GM12878 (cell line): ENCODE results near the gene HLA-DRB1. TPM values are rescaled to one million over a fixed set of nuclear protein-coding genes. Genes with fewer than 3 reads are reported as not detected.

ENCODE experiments used
- BMI1 ChIP-seq: fragments of 450-650 bp; IDR thresholded peaks from 2 replicates; pipeline ENCODE4 v1.6.1; 2016; ENCODE audit warnings: mild to moderate bottlenecking, moderate library complexity, borderline replicate concordance
- CREM ChIP-seq: IDR thresholded peaks from 2 replicates; pipeline ENCODE4 v1.6.1; 2014; ENCODE audit warnings: antibody characterized with exemption, low read depth
- EGR1 ChIP-seq, 2 experiments: IDR thresholded peaks; 1 replicate in 1 of 2; 2 replicates in 1 of 2; pipeline ENCODE4 v1.6.1; 2011 to 2012; ENCODE audit warnings: low read depth in 2 of 2, low read length in 2 of 2, borderline replicate concordance in 1 of 2, mild to moderate bottlenecking in 1 of 2, moderate library complexity in 1 of 2
- HDGF ChIP-seq: fragments of 450-650 bp; IDR thresholded peaks from 2 replicates; pipeline ENCODE4 v1.6.1; 2016; ENCODE audit warnings: antibody characterized with exemption
- JUND ChIP-seq: IDR thresholded peaks from 2 replicates; pipeline ENCODE4 v1.6.1; 2012; ENCODE audit warnings: low read depth, mild to moderate bottlenecking, low read length, improper control_type of control experiment, moderate library complexity
- MEF2B ChIP-seq: fragments of 450-650 bp; IDR thresholded peaks from 2 replicates; pipeline ENCODE4 v1.6.1; 2018; ENCODE audit warnings: mild to moderate bottlenecking, moderate library complexity; ENCODE audit not compliant: partially characterized antibody, poor library complexity, severe bottlenecking
- POLR2A ChIP-seq: IDR thresholded peaks from 2 replicates; pipeline ENCODE4 v1.6.1; 2011; ENCODE audit warnings: low read depth, mild to moderate bottlenecking, low read length
- POLR2AphosphoS5 ChIP-seq: IDR thresholded peaks from 2 replicates; pipeline ENCODE4 v1.6.1; 2011; ENCODE audit warnings: mild to moderate bottlenecking, low read length, inconsistent platforms
- RCOR1 ChIP-seq: conservative IDR thresholded peaks from 2 replicates; pipeline ENCODE4 v1.6.1; 2012; ENCODE audit warnings: low read depth, low read length, improper control_type of control experiment
- RUNX3 ChIP-seq: IDR thresholded peaks from 2 replicates; pipeline ENCODE4 v1.6.1; 2012; ENCODE audit warnings: low read length, inconsistent platforms
- SIN3A ChIP-seq: IDR thresholded peaks from 2 replicates; pipeline ENCODE4 v1.6.1; 2012; ENCODE audit warnings: low read depth, low read length, improper control_type of control experiment
- SMAD5 ChIP-seq: IDR thresholded peaks from 2 replicates; pipeline ENCODE4 v1.6.1; 2016; ENCODE audit warnings: antibody characterized with exemption, low read depth
- YY1 ChIP-seq: IDR thresholded peaks from 2 replicates; pipeline ENCODE4 v1.6.1; 2011; ENCODE audit warnings: low read depth, mild to moderate bottlenecking, low read length
- ZNF24 ChIP-seq: fragments of 450-650 bp; IDR thresholded peaks from 2 replicates; pipeline ENCODE4 v1.6.1; 2017; ENCODE audit warnings: antibody characterized with exemption, mild to moderate bottlenecking
- polyA plus RNA-seq, 11 experiments: library from polyadenylated mRNA; depleted of rRNA in 4 of 11; unstranded in 6 of 11; stranded (reverse) in 5 of 11; fragments of >200 nt; fragmentation: Nextera tagmentation in 4 of 11; fragmentation: Illumina TruSeq in 1 of 11; extraction: Ambion mirVana in 4 of 11; extraction: Trizol in 1 of 11; gene quantifications; 1 replicate in 1 of 11; 2 replicates in 10 of 11; pipeline versions ENCODE4 v1.2.1 to v1.2.3, GENCODE V29; 2011 to 2016; ENCODE audit warnings: inconsistent platforms in 2 of 11, missing spikeins in 2 of 11, low read depth in 1 of 11
- total RNA-seq, 4 experiments: library from RNA; depleted of rRNA in 3 of 4; stranded (reverse); fragments of >200 nt in 3 of 4; fragmentation: Illumina TruSeq in 1 of 4; extraction: Trizol in 1 of 4; gene quantifications; 2 replicates each; pipeline versions ENCODE4 v1.2.1 to v1.2.3, GENCODE V29; 2013 to 2021
- TF ChIP-seq, protein P1 (sequence below): fragments of 450-650 bp; IDR thresholded peaks from 2 replicates; pipeline ENCODE4 v1.6.1; 2017; ENCODE audit warnings: mild to moderate bottlenecking, moderate library complexity
- TF ChIP-seq, protein P2 (sequence below): fragments of 450-650 bp; IDR thresholded peaks from 2 replicates; pipeline ENCODE4 v1.6.1; 2017; ENCODE audit warnings: mild to moderate bottlenecking, moderate library complexity
- TF ChIP-seq, protein P3 (sequence below): fragments of 150-350 bp; IDR thresholded peaks from 2 replicates; pipeline ENCODE4 v1.6.1; 2016; ENCODE audit warnings: low read depth, low read length

Gene HLA-DRB1
- total and polyA plus RNA-seq, 10 of the 15 experiments (the other 5 are each of a cell fraction or from before 2014, with no cell fraction given) = 312 to 1,082 (median 604) TPM

DNA sequence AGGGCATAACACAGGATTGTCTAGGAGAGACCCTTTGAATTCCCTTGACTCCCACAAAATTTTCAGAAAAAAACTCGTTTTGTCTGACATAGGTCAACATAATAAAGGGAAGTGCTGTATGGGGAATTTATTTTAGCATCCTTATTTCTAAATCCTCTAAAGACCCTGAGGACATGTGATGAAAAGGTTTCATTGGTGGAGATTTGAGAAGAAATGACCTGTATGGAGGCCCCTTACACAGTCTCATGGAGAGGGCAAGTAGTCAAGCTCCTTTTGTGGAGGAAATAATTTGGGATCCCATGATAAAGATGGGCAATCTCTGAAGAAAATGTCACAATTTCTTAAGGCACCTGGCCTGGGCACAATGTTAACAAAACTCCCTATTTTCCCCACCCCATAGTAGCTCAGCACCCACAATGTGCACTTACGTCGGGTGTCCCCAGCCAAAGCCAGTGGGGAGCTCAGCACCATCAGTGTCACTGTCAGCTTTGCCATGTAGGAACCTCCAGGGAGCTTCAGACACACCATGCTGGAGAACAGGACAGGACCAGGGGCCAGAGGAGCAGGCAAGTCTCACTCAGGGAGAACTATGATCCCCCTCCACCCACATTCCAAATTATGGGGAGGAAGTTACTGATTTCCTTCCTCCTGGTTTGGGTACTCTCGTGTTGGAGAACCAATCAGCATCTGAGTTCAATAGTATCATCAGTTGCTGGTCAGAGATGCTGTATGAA lies 59.8 kb downstream of the HLA-DRB1 start, which contains the start of gene HLA-DRB5 (continued):
- TF ChIP-seq EGR1 (IDR thresholded peaks at IDR 0.05; ENCODE audit: borderline replicate concordance in 1 of 2, low read depth in 2 of 2, low read length in 2 of 2) = no peak
- TF ChIP-seq BMI1 = no peak
- TF ChIP-seq, protein P1, sequence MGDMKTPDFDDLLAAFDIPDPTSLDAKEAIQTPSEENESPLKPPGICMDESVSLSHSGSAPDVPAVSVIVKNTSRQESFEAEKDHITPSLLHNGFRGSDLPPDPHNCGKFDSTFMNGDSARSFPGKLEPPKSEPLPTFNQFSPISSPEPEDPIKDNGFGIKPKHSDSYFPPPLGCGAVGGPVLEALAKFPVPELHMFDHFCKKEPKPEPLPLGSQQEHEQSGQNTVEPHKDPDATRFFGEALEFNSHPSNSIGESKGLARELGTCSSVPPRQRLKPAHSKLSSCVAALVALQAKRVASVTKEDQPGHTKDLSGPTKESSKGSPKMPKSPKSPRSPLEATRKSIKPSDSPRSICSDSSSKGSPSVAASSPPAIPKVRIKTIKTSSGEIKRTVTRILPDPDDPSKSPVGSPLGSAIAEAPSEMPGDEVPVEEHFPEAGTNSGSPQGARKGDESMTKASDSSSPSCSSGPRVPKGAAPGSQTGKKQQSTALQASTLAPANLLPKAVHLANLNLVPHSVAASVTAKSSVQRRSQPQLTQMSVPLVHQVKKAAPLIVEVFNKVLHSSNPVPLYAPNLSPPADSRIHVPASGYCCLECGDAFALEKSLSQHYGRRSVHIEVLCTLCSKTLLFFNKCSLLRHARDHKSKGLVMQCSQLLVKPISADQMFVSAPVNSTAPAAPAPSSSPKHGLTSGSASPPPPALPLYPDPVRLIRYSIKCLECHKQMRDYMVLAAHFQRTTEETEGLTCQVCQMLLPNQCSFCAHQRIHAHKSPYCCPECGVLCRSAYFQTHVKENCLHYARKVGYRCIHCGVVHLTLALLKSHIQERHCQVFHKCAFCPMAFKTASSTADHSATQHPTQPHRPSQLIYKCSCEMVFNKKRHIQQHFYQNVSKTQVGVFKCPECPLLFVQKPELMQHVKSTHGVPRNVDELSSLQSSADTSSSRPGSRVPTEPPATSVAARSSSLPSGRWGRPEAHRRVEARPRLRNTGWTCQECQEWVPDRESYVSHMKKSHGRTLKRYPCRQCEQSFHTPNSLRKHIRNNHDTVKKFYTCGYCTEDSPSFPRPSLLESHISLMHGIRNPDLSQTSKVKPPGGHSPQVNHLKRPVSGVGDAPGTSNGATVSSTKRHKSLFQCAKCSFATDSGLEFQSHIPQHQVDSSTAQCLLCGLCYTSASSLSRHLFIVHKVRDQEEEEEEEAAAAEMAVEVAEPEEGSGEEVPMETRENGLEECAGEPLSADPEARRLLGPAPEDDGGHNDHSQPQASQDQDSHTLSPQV = no peak
- peak; percentile 89 for TF ChIP-seq POLR2AphosphoS5
- TF ChIP-seq JUND = no peak
- TF ChIP-seq CREM = peak; percentile 20; the same call in 1 of the 2 replicates
- 0 out of 2 replicates have a peak, but pooled peaks have one; percentile 27 for TF ChIP-seq YY1
- no peak for TF ChIP-seq SIN3A
- TF ChIP-seq HDGF = no peak
- no peak for TF ChIP-seq RCOR1
- TF ChIP-seq SMAD5 = peak; percentile 70; the same call in 1 of the 2 replicates
- TF ChIP-seq POLR2A = peak; percentile 73
- peak; percentile 17; the same call in 1 of the 2 replicates for TF ChIP-seq RUNX3
- TF ChIP-seq, protein P2, sequence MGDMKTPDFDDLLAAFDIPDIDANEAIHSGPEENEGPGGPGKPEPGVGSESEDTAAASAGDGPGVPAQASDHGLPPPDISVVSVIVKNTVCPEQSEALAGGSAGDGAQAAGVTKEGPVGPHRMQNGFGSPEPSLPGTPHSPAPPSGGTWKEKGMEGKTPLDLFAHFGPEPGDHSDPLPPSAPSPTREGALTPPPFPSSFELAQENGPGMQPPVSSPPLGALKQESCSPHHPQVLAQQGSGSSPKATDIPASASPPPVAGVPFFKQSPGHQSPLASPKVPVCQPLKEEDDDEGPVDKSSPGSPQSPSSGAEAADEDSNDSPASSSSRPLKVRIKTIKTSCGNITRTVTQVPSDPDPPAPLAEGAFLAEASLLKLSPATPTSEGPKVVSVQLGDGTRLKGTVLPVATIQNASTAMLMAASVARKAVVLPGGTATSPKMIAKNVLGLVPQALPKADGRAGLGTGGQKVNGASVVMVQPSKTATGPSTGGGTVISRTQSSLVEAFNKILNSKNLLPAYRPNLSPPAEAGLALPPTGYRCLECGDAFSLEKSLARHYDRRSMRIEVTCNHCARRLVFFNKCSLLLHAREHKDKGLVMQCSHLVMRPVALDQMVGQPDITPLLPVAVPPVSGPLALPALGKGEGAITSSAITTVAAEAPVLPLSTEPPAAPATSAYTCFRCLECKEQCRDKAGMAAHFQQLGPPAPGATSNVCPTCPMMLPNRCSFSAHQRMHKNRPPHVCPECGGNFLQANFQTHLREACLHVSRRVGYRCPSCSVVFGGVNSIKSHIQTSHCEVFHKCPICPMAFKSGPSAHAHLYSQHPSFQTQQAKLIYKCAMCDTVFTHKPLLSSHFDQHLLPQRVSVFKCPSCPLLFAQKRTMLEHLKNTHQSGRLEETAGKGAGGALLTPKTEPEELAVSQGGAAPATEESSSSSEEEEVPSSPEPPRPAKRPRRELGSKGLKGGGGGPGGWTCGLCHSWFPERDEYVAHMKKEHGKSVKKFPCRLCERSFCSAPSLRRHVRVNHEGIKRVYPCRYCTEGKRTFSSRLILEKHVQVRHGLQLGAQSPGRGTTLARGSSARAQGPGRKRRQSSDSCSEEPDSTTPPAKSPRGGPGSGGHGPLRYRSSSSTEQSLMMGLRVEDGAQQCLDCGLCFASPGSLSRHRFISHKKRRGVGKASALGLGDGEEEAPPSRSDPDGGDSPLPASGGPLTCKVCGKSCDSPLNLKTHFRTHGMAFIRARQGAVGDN = no peak
- TF ChIP-seq MEF2B = no peak
- TF ChIP-seq, protein P3, sequence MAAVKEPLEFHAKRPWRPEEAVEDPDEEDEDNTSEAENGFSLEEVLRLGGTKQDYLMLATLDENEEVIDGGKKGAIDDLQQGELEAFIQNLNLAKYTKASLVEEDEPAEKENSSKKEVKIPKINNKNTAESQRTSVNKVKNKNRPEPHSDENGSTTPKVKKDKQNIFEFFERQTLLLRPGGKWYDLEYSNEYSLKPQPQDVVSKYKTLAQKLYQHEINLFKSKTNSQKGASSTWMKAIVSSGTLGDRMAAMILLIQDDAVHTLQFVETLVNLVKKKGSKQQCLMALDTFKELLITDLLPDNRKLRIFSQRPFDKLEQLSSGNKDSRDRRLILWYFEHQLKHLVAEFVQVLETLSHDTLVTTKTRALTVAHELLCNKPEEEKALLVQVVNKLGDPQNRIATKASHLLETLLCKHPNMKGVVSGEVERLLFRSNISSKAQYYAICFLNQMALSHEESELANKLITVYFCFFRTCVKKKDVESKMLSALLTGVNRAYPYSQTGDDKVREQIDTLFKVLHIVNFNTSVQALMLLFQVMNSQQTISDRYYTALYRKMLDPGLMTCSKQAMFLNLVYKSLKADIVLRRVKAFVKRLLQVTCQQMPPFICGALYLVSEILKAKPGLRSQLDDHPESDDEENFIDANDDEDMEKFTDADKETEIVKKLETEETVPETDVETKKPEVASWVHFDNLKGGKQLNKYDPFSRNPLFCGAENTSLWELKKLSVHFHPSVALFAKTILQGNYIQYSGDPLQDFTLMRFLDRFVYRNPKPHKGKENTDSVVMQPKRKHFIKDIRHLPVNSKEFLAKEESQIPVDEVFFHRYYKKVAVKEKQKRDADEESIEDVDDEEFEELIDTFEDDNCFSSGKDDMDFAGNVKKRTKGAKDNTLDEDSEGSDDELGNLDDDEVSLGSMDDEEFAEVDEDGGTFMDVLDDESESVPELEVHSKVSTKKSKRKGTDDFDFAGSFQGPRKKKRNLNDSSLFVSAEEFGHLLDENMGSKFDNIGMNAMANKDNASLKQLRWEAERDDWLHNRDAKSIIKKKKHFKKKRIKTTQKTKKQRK = no peak
- no peak for TF ChIP-seq ZNF24
